AG09309 (cell line): ENCODE measurements around the gene LRRC74B.

Experiments used
- DNase-seq: peaks from one replicate; pipeline ENCODE4 v3.0.0-alpha.2; 2010; ENCODE audit warnings: low read depth
- H3K4me3 ChIP-seq: 2 replicates; pipeline ENCODE4 v1.5.1; 2011; ENCODE audit warnings: mild to moderate bottlenecking, low read depth, low read length, moderate library complexity; ENCODE audit not compliant: control insufficient read depth
- TF ChIP-seq, protein P1 (sequence below): IDR thresholded peaks from 2 replicates; pipeline ENCODE4 v1.5.1; 2011; ENCODE audit warnings: mild to moderate bottlenecking, low read depth, low read length, inconsistent platforms; ENCODE audit not compliant: insufficient read depth, control insufficient read depth; ENCODE audit errors: missing control alignments

The LRRC74B gene

DNA sequence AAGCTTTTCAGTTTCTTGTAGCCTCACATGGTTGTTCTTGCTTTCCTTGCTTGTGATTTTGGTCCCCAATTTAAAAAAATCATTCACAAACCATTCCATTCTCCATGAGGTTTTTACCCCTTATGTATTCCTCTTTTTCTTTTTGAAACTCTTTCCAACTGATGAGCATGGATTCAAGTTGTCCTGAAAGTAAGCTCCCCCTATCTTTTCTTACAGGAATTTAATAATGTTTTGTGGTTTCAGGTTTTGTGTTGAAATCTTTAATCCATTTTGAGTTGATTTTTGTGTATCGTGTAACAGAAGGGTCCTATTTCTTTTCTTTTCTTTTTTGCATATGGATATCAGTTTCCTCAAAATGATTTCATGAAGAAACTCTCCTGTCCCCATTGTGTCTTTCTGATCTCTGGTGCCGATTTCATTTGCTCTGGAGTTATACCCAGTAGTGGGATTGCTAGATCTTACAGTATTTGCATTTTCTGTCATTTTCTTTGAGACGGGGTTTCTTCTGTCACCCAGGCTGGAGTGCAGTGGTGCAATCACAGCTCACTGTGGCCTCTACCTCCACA, 58.5 kb downstream of the LRRC74B start:
- DNase-seq: no peak
- H3K4me3 ChIP-seq: no peak overlapping the region
- TF ChIP-seq, protein P1, sequence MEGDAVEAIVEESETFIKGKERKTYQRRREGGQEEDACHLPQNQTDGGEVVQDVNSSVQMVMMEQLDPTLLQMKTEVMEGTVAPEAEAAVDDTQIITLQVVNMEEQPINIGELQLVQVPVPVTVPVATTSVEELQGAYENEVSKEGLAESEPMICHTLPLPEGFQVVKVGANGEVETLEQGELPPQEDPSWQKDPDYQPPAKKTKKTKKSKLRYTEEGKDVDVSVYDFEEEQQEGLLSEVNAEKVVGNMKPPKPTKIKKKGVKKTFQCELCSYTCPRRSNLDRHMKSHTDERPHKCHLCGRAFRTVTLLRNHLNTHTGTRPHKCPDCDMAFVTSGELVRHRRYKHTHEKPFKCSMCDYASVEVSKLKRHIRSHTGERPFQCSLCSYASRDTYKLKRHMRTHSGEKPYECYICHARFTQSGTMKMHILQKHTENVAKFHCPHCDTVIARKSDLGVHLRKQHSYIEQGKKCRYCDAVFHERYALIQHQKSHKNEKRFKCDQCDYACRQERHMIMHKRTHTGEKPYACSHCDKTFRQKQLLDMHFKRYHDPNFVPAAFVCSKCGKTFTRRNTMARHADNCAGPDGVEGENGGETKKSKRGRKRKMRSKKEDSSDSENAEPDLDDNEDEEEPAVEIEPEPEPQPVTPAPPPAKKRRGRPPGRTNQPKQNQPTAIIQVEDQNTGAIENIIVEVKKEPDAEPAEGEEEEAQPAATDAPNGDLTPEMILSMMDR: no peak

- TF ChIP-seq, protein P1: no peak
- DNase-seq: no peak
- no peak overlapping the region for H3K4me3 ChIP-seq
These were observed 59.5 kb downstream of the LRRC74B start for GRCh38 chr22:21105294-21105693.

DNA sequence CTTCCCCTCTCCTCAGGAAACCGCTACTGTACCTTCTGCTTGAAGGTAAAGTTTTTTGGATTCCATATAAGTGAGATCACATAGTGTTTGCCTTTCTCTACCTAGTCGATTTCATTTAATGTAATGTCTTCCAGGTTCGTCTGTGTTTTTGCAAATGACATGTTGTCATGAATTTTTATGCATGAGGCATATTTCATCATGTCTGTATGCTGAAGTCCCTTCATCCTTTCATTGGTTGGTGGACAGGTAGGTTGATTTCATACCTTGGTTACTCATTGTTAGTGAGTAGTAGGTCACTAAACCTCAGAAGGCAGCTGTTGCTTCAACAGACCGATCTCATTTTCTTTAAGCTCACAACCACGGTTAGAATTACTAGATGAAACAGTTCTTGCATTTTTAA, 60.3 kb downstream of the LRRC74B start:
- no peak overlapping the region for H3K4me3 ChIP-seq

GRCh38 chr22:21108379-21109115, 62.8 kb downstream of the LRRC74B start:
- H3K4me3 ChIP-seq: no peak overlapping the region
- DNase-seq: no peak
- TF ChIP-seq, protein P1: no peak

More for the DNA sequence above, 60.3 kb downstream of the LRRC74B start:
- TF ChIP-seq, protein P1: no peak
- DNase-seq: no peak
